Activated naive CD8-positive, alpha-beta T cell treated with anti-CD3 and anti-CD28 coated beads, Interleukin-2, amount 10 ng/mL, durations not matched to agents 7 days and 5 days (primary cell): Measurements from ENCODE around the gene SLC25A22. TPM values are rescaled to one million over a fixed set of nuclear protein-coding genes. Genes with fewer than 3 reads are reported as not detected.
A peak's percentile ranks its signal among the peaks of the same experiment; 100 is the strongest.

Experiments used
- ATAC-seq: fragments of 150-1000 bp; cut with Tn5 transposase; one replicate; pipeline ENCODE4 v1.10.0; 2021; ENCODE audit warnings: low read depth, moderate library complexity
- POLR2A ChIA-PET: fragments of 350-600 bp; sonication (Branson Sonifier 250); formaldehyde crosslinking; loops from one replicate; lab custom pipeline; 2021; ENCODE audit warnings: antibody characterized with exemption; lab: Charles Lee
- DNase-seq: peaks from one replicate; pipeline ENCODE4 v3.0.0; 2021
- H3K27ac Mint-ChIP-seq: one replicate; pipeline ENCODE4 v1.8.0; 2022; ENCODE audit warnings: mild to moderate bottlenecking, mixed read lengths
- H3K27me3 Mint-ChIP-seq: one replicate; pipeline ENCODE4 v1.8.0; 2022; ENCODE audit warnings: mild to moderate bottlenecking, moderate library complexity, mixed read lengths
- H3K36me3 Mint-ChIP-seq: one replicate; pipeline ENCODE4 v1.8.0; 2021; ENCODE audit warnings: mild to moderate bottlenecking, mixed read lengths
- H3K4me1 Mint-ChIP-seq: one replicate; pipeline ENCODE4 v1.8.0; 2021; ENCODE audit warnings: mixed read lengths
- H3K4me3 Mint-ChIP-seq: one replicate; pipeline ENCODE4 v1.8.0; 2022; ENCODE audit warnings: mild to moderate bottlenecking, moderate library complexity, mixed read lengths
- H3K9me3 Mint-ChIP-seq: one replicate; pipeline ENCODE4 v1.8.0; 2021; ENCODE audit warnings: mixed read lengths
- total RNA-seq, 2 experiments: library from RNA; stranded (reverse); gene quantifications; one replicate each; pipeline ENCODE4 v1.2.3, GENCODE V29; 2021

The SLC25A22 gene
- total RNA-seq, 2 experiments from 2014 or later: 35.1 to 35.8 TPM

- Mint-ChIP-seq H3K36me3 (peaks cover 3% of the 10 kb centered on the region), H3K27me3 (no peaks in the 10 kb centered on the region), H3K4me3 (peak overlapping the region; percentile 42), H3K9me3 (no peaks in the 10 kb centered on the region), H3K27ac (peak overlapping the region; percentile 42), H3K4me1 (peaks cover 6% of the 10 kb centered on the region)
- no peak for DNase-seq
- POLR2A ChIA-PET: interaction anchor here (1.1 to 3.3 kb wide), 3 partner anchors 17 to 31 kb away, joined by 4 to 15 read pairs (median 5); partner anchors contain the start of gene GATD1
- ATAC-seq: no peak
Observed at GRCh38 chr11:794013-794765, 3.9 kb downstream of the SLC25A22 start.

DNA sequence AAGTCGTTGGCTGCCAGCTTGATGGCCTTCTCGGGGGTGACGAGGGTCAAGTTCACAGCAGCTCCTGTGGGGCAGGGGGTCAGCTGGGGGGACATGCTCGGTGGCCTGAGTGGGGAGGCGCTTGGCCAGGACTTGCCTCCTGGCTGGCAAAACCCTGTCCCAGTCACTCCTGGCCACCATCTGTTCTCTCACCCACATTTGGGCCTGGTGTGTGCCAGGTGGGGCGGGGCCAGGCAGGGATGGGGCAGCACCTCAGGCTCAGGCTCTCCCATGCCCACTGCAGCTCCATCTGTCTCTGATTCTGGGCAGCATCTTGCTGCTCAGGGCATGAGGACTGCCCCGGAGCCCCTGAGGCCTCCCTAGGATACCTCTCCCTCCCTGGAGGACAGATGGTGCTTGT is 4.5 kb downstream of the SLC25A22 start:
- no peaks in the 10 kb centered on the region for H3K9me3 Mint-ChIP-seq
- H3K27ac Mint-ChIP-seq: no peak overlapping the region
- H3K4me3 Mint-ChIP-seq: no peak overlapping the region
- H3K36me3 Mint-ChIP-seq: peaks cover 3% of the 10 kb centered on the region
- no peaks in the 10 kb centered on the region for H3K27me3 Mint-ChIP-seq
- DNase-seq: no peak
- H3K4me1 Mint-ChIP-seq: peaks cover 6% of the 10 kb centered on the region
- no peak for ATAC-seq
- POLR2A ChIA-PET: interaction anchor here (1.1 kb wide), 2 partner anchors 10 to 16 kb away, joined by 3 to 5 read pairs; partner anchors contain the start of gene GATD1

DNA sequence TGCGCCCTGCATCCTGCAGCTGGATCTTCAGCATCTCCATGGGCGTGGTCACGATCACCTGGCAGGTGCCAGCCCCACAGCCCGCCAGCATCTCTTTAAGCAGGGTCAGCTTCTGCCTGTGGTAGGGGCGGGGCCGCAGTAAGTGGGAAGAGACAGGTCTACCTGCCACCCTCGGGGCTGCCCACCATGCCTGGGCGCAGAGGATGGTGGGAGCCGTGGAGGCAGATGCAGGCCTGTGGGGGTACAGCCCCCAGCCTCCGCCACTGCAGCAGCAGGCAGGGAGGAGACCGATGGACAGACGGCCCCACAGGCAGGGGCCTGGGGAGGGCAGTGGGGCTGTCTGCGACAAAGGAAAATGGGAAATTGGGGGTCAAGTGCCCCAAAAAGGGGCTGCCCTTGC is 5.2 kb downstream of the SLC25A22 start:
- Mint-ChIP-seq H3K4me3 (no peak overlapping the region), H3K4me1 (peaks cover 6% of the 10 kb centered on the region), H3K36me3 (peaks cover 3% of the 10 kb centered on the region), H3K27me3 (no peaks in the 10 kb centered on the region), H3K9me3 (no peaks in the 10 kb centered on the region), H3K27ac (no peak overlapping the region)
- POLR2A ChIA-PET: interaction anchor here (1.1 kb wide), 2 partner anchors 9 to 15 kb away, joined by 3 to 5 read pairs; partner anchors contain the start of gene GATD1
- ATAC-seq: no peak
- no peak for DNase-seq

- ATAC-seq: no peak
Observed at GRCh38 chr11:792535-792821, 5.6 kb downstream of the SLC25A22 start.

GRCh38 chr11:791658-792534 is 6.2 kb downstream of the SLC25A22 start:
- peaks cover 3% of the 10 kb centered on the region for H3K36me3 Mint-ChIP-seq
- H3K4me3 Mint-ChIP-seq: no peak overlapping the region
- H3K4me1 Mint-ChIP-seq: peaks cover 5% of the 10 kb centered on the region
- H3K27me3 Mint-ChIP-seq: no peaks in the 10 kb centered on the region
- H3K27ac Mint-ChIP-seq: no peak overlapping the region
- no peak for DNase-seq
- no peak for ATAC-seq
- POLR2A ChIA-PET: interaction anchor here (1.1 to 3.5 kb wide), 2 partner anchors 8 to 14 kb away, joined by 3 to 20 read pairs; partner anchors contain the start of gene GATD1
- H3K9me3 Mint-ChIP-seq: no peaks in the 10 kb centered on the region

More at GRCh38 chr11:792535-792821, 5.6 kb downstream of the SLC25A22 start:
- DNase-seq: no peak
- Mint-ChIP-seq H3K27me3 (no peaks in the 10 kb centered on the region), H3K9me3 (no peaks in the 10 kb centered on the region), H3K4me1 (peaks cover 6% of the 10 kb centered on the region), H3K27ac (no peak overlapping the region), H3K4me3 (no peak overlapping the region), H3K36me3 (peaks cover 3% of the 10 kb centered on the region)
- POLR2A ChIA-PET: interaction anchor here (1.1 kb wide), 1 partner anchor 8 kb away, joined by 3 read pairs; no protein-coding TSS in a partner anchor

- H3K27ac Mint-ChIP-seq: peak overlapping the region; percentile 42
- POLR2A ChIA-PET: interaction anchor here (3.5 kb wide), 1 partner anchor 13 kb away, joined by 20 read pairs; the partner anchor contains the start of gene GATD1
- H3K9me3 Mint-ChIP-seq: no peaks in the 10 kb centered on the region
- no peaks in the 10 kb centered on the region for H3K27me3 Mint-ChIP-seq
- H3K4me1 Mint-ChIP-seq: peaks cover 3% of the 10 kb centered on the region
- DNase-seq (no peak), ATAC-seq (no peak)
- peaks cover 3% of the 10 kb centered on the region for H3K36me3 Mint-ChIP-seq
- H3K4me3 Mint-ChIP-seq: no peak overlapping the region
Observed at GRCh38 chr11:790721-791564, 7.1 kb downstream of the SLC25A22 start.

DNA sequence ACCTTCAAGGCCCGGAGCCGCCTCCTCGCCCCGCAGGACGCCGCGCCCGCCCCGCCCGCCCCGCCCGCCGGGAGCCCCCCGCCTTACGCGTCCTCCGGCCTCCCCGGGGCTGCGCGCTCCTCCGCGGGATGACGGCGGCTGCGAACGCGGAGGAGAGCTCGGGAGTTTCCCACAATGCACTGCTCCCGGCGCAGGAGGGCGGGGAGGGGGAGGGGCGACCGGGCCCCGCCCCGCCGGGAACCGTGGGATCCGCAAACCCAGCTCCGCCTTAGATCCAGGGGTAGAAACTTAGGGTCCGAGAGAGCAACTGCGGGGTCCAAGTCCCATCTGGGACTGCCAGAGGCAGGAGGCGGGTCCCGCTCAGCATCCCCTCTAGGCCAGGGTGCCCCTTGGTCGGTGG is 8.1 kb downstream of the SLC25A22 start, which contains the start of gene CEND1:
TSS of gene CEND1 (minus strand) at position 148 of the 400 bp plus-strand sequence. CDS start 1,514 bp downstream, outside the sequence.
- Mint-ChIP-seq H3K36me3 (peaks cover 3% of the 10 kb centered on the region), H3K27me3 (no peaks in the 10 kb centered on the region), H3K4me1 (peaks cover 5% of the 10 kb centered on the region), H3K9me3 (no peaks in the 10 kb centered on the region), H3K4me3 (no peak within 1 kb of the TSS), H3K27ac (no peak within 1 kb of the TSS)
- POLR2A ChIA-PET: interaction anchor here (0.6 to 3.5 kb wide), 3 partner anchors 12 to 17 kb away, joined by 3 to 20 read pairs (median 3); partner anchors contain the start of gene GATD1
- DNase-seq: no peak
- peak; percentile 16 for ATAC-seq

- Mint-ChIP-seq H3K4me1 (peaks cover 5% of the 10 kb centered on the region), H3K9me3 (no peaks in the 10 kb centered on the region), H3K27ac (no peak overlapping the region), H3K4me3 (no peak overlapping the region), H3K27me3 (no peaks in the 10 kb centered on the region), H3K36me3 (peaks cover 3% of the 10 kb centered on the region)
- no peak for DNase-seq
- POLR2A ChIA-PET: interaction anchor here (0.6 to 3.5 kb wide), 3 partner anchors 11 to 17 kb away, joined by 3 to 20 read pairs (median 3); partner anchors contain the start of gene GATD1
- ATAC-seq: no peak
Observed at GRCh38 chr11:788953-789940, 8.8 kb downstream of the SLC25A22 start.

- Mint-ChIP-seq H3K4me3 (no peak overlapping the region), H3K27me3 (no peaks in the 10 kb centered on the region), H3K36me3 (peaks cover 7% of the 10 kb centered on the region), H3K27ac (no peak overlapping the region), H3K9me3 (no peaks in the 10 kb centered on the region), H3K4me1 (peaks cover 7% of the 10 kb centered on the region)
- ATAC-seq (no peak), DNase-seq (no peak)
- POLR2A ChIA-PET: no interaction called here
Observed at GRCh38 chr11:788009-788640, 10.0 kb downstream of the SLC25A22 start.

GRCh38 chr11:787084-787675 is 10.9 kb downstream of the SLC25A22 start:
- POLR2A ChIA-PET: interaction anchor here (1.2 kb wide), 1 partner anchor 9 kb away, joined by 7 read pairs; no protein-coding TSS in a partner anchor
- no peaks in the 10 kb centered on the region for H3K9me3 Mint-ChIP-seq
- H3K4me1 Mint-ChIP-seq: peaks cover 7% of the 10 kb centered on the region
- H3K27me3 Mint-ChIP-seq: no peaks in the 10 kb centered on the region
- peaks cover 7% of the 10 kb centered on the region for H3K36me3 Mint-ChIP-seq
- no peak overlapping the region for H3K4me3 Mint-ChIP-seq
- DNase-seq (no peak), ATAC-seq (no peak)
- H3K27ac Mint-ChIP-seq: peak overlapping the region; percentile 25
